Osteoblast (primary cell): ENCODE measurements around the gene USP6NL. TPM values are rescaled to one million over a fixed set of nuclear protein-coding genes. Genes with fewer than 3 reads are reported as not detected.
A peak's percentile ranks its signal among the peaks of the same experiment; 100 is the strongest.

Experiments
- DNase-seq: peaks from one replicate; pipeline ENCODE4 v3.0.0; 2011; ENCODE audit warnings: low spot score, mixed read lengths; ENCODE audit not compliant: insufficient read length; ENCODE audit errors: missing footprints
- H2AFZ ChIP-seq: 2 replicates; pipeline ENCODE4 v1.6.0; 2011; ENCODE audit warnings: mild to moderate bottlenecking, low read length
- H3K27ac ChIP-seq: 2 replicates; pipeline ENCODE4 v1.5.1; 2011; ENCODE audit warnings: mild to moderate bottlenecking, low read depth, low read length, moderate library complexity
- H3K27me3 ChIP-seq: 2 replicates; pipeline ENCODE4 v1.6.0; 2012; ENCODE audit warnings: mild to moderate bottlenecking, control low read depth, inconsistent platforms, low read length, moderate library complexity; ENCODE audit not compliant: insufficient read depth
- H3K36me3 ChIP-seq: 2 replicates; pipeline ENCODE4 v1.5.1; 2011; ENCODE audit warnings: mild to moderate bottlenecking, low read length, control low read depth, moderate library complexity; ENCODE audit not compliant: insufficient read depth
- H3K4me1 ChIP-seq: 2 replicates; pipeline ENCODE4 v1.5.1; 2011; ENCODE audit warnings: mild to moderate bottlenecking, low read length, control low read depth, moderate library complexity; ENCODE audit not compliant: insufficient read depth
- H3K4me2 ChIP-seq: 2 replicates; pipeline ENCODE4 v1.6.0; 2011; ENCODE audit warnings: mild to moderate bottlenecking, low read length; ENCODE audit not compliant: insufficient read depth
- H3K4me3 ChIP-seq: fragments of 200-600 bp; sonication (generic); 3 replicates; pipeline ENCODE4 v1.5.1; 2012; ENCODE audit warnings: mild to moderate bottlenecking, low read length, inconsistent platforms; ENCODE audit not compliant: insufficient read depth
- H3K79me2 ChIP-seq: 2 replicates; pipeline ENCODE4 v1.6.0; 2012; ENCODE audit warnings: mild to moderate bottlenecking, low read length, control low read depth, inconsistent platforms; ENCODE audit not compliant: insufficient read depth
- H3K9me3 ChIP-seq: 2 replicates; pipeline ENCODE4 v1.5.1; 2011; ENCODE audit warnings: low read depth, low read length, control low read depth
- H4K20me1 ChIP-seq: 2 replicates; pipeline ENCODE4 v1.6.0; 2012; ENCODE audit warnings: mild to moderate bottlenecking, low read length, control low read depth; ENCODE audit not compliant: insufficient read depth
- CTCF ChIP-seq: IDR thresholded peaks from 2 replicates; pipeline ENCODE4 v1.5.1; 2011; ENCODE audit warnings: mild to moderate bottlenecking, low read depth, low read length, moderate library complexity; ENCODE audit errors: extremely low read depth
- total RNA-seq: library from RNA; depleted of rRNA; stranded (reverse); fragments of >200 nt; gene quantifications from 2 replicates; pipeline ENCODE4 v1.2.3, GENCODE V29; 2012

Gene USP6NL
- total RNA-seq, 1 donor = 13.8 TPM

DNA sequence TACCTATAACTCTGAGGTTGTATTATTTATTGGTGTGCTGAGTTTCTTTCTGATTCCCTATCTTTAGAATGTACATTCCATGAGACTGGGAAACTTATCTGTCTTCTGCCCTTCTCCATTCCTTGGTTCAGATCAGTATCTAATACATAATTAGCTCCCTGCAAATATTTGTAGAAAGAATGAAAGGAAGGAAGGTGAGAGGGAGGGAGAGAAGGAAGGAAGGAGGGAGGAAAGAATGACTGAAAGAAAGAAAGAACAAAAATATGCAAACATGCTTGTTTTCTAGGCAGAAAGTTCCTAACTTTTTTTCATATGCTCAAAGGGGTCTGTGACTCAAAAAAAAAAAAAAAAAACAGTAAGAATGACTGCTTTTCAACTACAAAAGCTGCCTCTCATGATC, 3.9 kb upstream of the USP6NL start:
- Histone ChIP-seq H3K36me3 (no peaks in the 10 kb centered on the region), H3K4me2 (no peak overlapping the region), H3K4me1 (peaks cover 13% of the 10 kb centered on the region), H4K20me1 (no peaks in the 10 kb centered on the region), H3K4me3 (no peak overlapping the region), H3K27me3 (no peaks in the 10 kb centered on the region), H3K27ac (no peak overlapping the region), H3K79me2 (no peaks in the 10 kb centered on the region), H3K9me3 (no peaks in the 10 kb centered on the region), H2AFZ (no peak overlapping the region)
- TF ChIP-seq CTCF = no peak
- no peak for DNase-seq

GRCh38 chr10:11612021-11613001, 861 bp upstream of the USP6NL start:
- DNase-seq = peak; percentile 45
- Histone ChIP-seq H3K9me3 (no peaks in the 10 kb centered on the region), H3K4me2 (peak overlapping the region; percentile 93), H3K4me1 (peaks cover 25% of the 10 kb centered on the region), H3K27me3 (no peaks in the 10 kb centered on the region), H3K4me3 (peak overlapping the region; percentile 81), H4K20me1 (peaks cover 11% of the 10 kb centered on the region), H2AFZ (peak overlapping the region; percentile 91), H3K36me3 (no peaks in the 10 kb centered on the region), H3K27ac (peak overlapping the region; percentile 53), H3K79me2 (peaks cover 24% of the 10 kb centered on the region)
- TF ChIP-seq CTCF = no peak

DNA sequence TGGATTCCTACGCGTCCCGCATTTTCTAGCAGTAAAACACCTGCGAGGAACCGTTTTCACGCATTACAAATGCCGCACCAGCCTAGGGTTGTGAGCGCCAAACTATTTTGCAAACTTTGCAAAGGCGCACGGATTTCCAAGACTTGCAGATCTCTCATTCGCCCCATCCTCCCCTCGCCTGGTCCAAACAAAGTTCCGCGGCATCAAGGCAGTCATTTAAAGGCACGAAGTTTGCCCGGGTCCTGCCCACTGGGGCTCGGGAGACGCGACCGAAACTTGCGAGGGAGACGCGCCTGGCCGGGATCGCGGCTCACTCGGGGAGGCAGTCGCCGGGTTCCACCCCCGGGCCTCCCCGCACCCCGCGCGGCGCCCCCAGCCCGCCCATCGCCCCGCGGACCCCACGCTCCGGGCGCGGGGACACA, 613 bp downstream of the USP6NL start:
- H4K20me1 ChIP-seq = peaks cover 16% of the 10 kb centered on the region
- H3K36me3 ChIP-seq = no peaks in the 10 kb centered on the region
- H3K27me3 ChIP-seq = no peaks in the 10 kb centered on the region
- peak overlapping the region; percentile 81 for H3K4me3 ChIP-seq
- DNase-seq = peak; percentile 55
- H3K79me2 ChIP-seq = peaks cover 37% of the 10 kb centered on the region
- TF ChIP-seq CTCF = no peak
- peaks cover 25% of the 10 kb centered on the region for H3K4me1 ChIP-seq
- no peaks in the 10 kb centered on the region for H3K9me3 ChIP-seq
- peak overlapping the region; percentile 52 for H2AFZ ChIP-seq
- no peak overlapping the region for H3K27ac ChIP-seq
- peak overlapping the region; percentile 97 for H3K4me2 ChIP-seq

DNA sequence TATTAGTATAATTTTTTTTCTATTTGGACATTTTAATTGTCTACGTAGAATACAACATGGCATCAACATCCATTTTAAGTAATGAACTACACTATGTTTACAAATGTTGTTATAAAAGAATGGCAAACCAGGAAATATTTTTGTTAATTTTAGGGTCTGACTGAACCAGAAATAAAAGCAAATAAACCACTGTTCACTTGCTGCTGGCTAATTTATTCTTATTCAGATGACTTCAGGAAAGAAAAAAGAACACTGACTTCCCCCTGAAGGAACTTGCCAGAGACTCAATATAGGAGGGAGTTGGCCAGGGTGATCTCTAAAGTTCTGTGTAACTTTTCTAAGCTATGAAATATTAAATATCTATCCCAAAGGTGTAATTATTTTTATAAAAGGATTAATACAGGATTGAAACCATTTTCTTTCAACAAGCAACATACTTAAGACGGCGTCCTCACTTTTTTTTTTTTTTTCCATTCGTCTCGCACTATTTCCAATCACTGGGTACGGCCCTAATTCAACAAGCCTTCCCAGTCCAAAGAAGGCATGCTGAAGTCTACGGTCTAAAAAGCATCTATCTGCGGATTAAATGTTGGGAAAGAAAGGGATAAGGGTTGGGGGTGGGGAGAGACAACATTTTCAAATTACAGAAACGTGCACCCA, 1.2 kb downstream of the USP6NL start:
- Histone ChIP-seq H3K9me3 (no peaks in the 10 kb centered on the region), H3K36me3 (no peaks in the 10 kb centered on the region), H3K27ac (no peak overlapping the region), H3K27me3 (no peaks in the 10 kb centered on the region), H2AFZ (peak overlapping the region; percentile 52), H3K79me2 (peaks cover 42% of the 10 kb centered on the region), H4K20me1 (peaks cover 17% of the 10 kb centered on the region), H3K4me2 (peak overlapping the region; percentile 97), H3K4me3 (peak overlapping the region; percentile 81), H3K4me1 (peaks cover 21% of the 10 kb centered on the region)
- TF ChIP-seq CTCF = no peak
- DNase-seq = no peak
